Measurements from ENCODE around the gene FAM241A.

DNA sequence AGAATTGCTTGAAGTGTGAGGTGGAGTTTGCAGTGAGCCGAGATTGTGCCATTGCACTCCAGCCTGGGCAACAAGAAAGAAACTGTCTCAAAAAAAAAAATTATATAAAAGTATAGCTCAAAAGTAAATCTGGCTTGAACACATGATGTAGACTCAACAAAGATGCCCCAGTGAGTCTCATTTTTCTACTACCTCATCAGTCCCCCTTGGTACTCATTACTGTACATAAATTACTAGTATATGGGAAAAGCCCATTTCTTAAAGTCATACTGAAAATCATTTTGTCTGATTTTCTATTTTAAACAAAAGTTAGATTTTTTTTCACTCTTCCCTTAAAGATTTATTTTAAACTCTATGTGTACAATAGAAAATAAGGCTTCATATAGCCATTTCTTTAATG is 39.2 kb downstream of the FAM241A start:
- TF ChIP-seq CTCF (IDR thresholded peaks at IDR 0.05; ENCODE audit: low read depth, low read length) (no peak), EZH2phosphoT487 (IDR thresholded peaks at IDR 0.05; ENCODE audit: low read depth) (no peak)

Data from OCI-LY3 (cell line).